Endothelial cell of coronary artery (primary cell): Measurements from ENCODE around the gene WDR47. TPM values are rescaled to one million over a fixed set of nuclear protein-coding genes. Genes with fewer than 3 reads are reported as not detected.

Source experiments
- total RNA-seq: library from RNA; depleted of rRNA; stranded (reverse); fragments of >200 nt; gene quantifications from 2 replicates; pipeline ENCODE4 v1.2.3, GENCODE V29; 2014

The WDR47 gene
- total RNA-seq = 18.7 and 19.9 TPM in 2 replicates

GRCh38 chr1:109041621-109042468 is at the start of gene WDR47:
WDR47 (minus strand) TSS chr1:109042102; CDS start chr1:109023512, 18,590 bp downstream.

DNA sequence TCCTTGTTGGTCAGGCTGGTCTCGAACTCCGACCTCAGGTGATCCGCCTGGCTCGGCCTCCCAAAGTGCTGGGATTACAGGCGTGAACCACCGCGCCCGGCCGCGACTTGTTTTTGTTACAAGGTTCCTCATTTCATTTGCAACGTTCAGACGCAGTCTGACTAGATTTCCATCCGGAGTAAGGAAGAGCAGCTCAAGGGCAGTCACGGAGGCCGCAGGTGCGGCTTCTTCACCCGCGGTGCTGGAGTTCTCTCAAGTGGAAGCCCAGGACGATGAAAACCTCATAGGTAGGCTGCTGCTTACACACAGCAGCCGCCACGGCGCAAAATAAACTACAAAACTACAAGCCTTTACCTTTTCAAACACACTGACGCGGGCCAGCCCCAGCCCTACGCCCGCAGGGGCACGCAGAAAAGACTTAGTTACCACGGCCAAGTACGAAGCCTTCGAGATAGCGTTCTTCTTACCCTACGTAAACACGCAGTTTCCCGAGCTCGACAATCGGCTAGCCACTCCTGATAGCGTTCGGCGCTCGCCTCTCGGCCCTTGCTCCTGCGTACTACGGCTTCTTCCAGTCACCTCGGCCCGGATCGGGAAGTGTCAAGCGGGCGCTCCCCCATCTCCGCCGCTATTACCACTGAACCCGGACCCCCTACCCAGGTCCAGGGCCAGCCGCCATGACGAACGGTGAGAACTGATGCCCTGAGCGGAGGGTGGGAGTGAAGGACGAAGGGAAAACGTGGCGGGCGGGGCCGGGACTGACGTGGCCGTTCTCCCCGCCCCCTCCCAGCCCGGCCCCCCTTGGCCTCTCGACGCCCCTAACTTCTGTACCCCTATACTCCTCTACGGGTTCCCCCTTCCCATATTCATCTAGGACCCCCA is 48.5 kb upstream of the WDR47 start, which contains the start of gene TMEM167B:
Gene TMEM167B (plus strand): TSS at position 569 of the 882 bp plus-strand sequence. CDS start 109 bp downstream, at position 678.

GRCh38 chr1:109075531-109076490 is 33.9 kb upstream of the WDR47 start, which contains the start of gene TAF13:
TAF13 (minus strand) TSS chr1:109076003; CDS start chr1:109075947, 56 bp downstream.

DNA sequence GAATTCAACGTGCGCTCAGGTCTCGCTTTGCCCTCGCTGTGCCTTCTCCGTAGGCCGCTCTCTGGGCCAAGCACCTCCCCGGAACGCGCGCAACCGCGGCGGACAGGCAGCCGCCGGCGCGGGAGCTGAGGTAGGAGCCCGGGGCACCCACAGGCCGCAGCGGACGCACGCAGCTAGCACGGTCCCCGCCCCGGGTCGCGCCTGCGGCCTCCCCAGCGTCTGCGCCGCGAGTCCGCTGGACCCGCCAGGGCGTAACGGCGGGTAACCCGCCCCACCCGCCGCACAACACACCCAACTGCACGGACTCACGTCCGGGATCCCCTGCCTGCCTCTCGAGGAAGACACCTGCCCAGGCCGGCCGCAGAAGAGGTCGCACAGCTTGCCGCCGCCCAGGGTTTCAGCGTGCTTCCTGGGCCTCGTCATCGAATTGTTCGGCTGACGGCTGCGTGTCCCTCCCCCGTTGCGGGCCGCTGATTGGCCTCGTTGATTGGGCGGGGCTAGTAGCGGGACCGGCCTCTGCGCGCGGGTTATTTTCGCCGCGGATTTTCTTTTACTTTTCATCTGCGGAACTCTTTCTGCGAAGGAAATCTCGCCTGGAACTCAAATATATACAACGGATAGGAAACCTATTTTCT is 78.7 kb downstream of the WDR47 start, which contains the start of gene CLCC1:
Gene CLCC1 (minus strand): TSS at position 433 of the 635 bp plus-strand sequence. CDS start 13,047 bp downstream, outside the sequence.

Other genes starting within 250 kb of the WDR47 start
- gene AKNAD1, start 185.0 kb downstream of the WDR47 start, total RNA-seq = not detected in 2 replicates
- 10.9 and 15.2 TPM in 2 replicates for gene GPSM2, start 165.1 kb downstream of the WDR47 start, total RNA-seq
- 22.6 and 29.2 TPM in 2 replicates for gene CLCC1, start 78.6 kb downstream of the WDR47 start, total RNA-seq
- 70.3 and 84.6 TPM in 2 replicates for gene TAF13, start 33.9 kb upstream of the WDR47 start, total RNA-seq
- gene TMEM167B, start 48.7 kb upstream of the WDR47 start, total RNA-seq = 17.3 and 19.6 TPM in 2 replicates
- 0.09 and 0.27 TPM in 2 replicates for gene ELAPOR1, start 72.0 kb upstream of the WDR47 start, total RNA-seq
- gene SARS1, start 171.8 kb upstream of the WDR47 start, total RNA-seq = 187 and 254 TPM in 2 replicates
- 0.45 and 2.1 TPM in 2 replicates for gene CELSR2, start 207.4 kb upstream of the WDR47 start, total RNA-seq
- 3.9 and 8.5 TPM in 2 replicates for gene PSRC1, start 241.0 kb upstream of the WDR47 start, total RNA-seq